LNCAP (cell line): Measurements from ENCODE around the gene YPEL1.

ENCODE experiments used
- CTCF ChIP-seq: fragments of 450-650 bp; IDR thresholded peaks from 2 replicates; pipeline ENCODE4 v1.5.1; 2017; ENCODE audit warnings: mild to moderate bottlenecking

The YPEL1 gene

GRCh38 chr22:21741790-21742189 lies 6.2 kb upstream of the YPEL1 start:
- TF ChIP-seq CTCF, result no peak

GRCh38 chr22:21741059-21741458 lies 5.5 kb upstream of the YPEL1 start:
- no peak for TF ChIP-seq CTCF

- TF ChIP-seq CTCF, result no peak
These were observed 4.3 kb upstream of the YPEL1 start for GRCh38 chr22:21739828-21740377.

GRCh38 chr22:21738966-21739365 lies 3.4 kb upstream of the YPEL1 start:
- TF ChIP-seq CTCF, result no peak

- TF ChIP-seq CTCF, result no peak
These were observed 2.5 kb upstream of the YPEL1 start for GRCh38 chr22:21738081-21738480.

GRCh38 chr22:21736948-21737347 lies 1.4 kb upstream of the YPEL1 start:
- no peak for TF ChIP-seq CTCF

GRCh38 chr22:21736084-21736642 lies 569 bp upstream of the YPEL1 start:
- no peak for TF ChIP-seq CTCF
